ENCODE results near the gene MIPOL1.
A peak's percentile ranks its signal among the peaks of the same experiment; 100 is the strongest.

DNA sequence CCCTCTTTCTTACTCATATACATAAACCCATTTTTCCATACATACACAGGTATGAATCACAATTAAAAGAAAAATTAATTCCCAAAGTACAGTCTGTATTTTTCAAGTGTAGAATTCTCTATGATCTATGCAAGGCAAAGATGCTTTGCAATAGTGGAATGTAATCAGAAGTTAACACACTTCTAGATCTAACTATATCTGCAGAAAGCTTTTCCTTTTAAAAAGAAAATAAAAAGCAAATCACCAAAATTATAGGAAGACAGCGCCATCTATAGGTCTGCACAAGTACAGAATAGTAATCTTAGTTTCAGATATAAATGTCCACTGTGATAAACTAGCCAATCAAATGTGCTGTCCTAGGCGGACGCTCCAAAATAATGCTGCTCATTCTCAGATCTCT, 47.3 kb upstream of the MIPOL1 start:
- TF ChIP-seq, protein P1, sequence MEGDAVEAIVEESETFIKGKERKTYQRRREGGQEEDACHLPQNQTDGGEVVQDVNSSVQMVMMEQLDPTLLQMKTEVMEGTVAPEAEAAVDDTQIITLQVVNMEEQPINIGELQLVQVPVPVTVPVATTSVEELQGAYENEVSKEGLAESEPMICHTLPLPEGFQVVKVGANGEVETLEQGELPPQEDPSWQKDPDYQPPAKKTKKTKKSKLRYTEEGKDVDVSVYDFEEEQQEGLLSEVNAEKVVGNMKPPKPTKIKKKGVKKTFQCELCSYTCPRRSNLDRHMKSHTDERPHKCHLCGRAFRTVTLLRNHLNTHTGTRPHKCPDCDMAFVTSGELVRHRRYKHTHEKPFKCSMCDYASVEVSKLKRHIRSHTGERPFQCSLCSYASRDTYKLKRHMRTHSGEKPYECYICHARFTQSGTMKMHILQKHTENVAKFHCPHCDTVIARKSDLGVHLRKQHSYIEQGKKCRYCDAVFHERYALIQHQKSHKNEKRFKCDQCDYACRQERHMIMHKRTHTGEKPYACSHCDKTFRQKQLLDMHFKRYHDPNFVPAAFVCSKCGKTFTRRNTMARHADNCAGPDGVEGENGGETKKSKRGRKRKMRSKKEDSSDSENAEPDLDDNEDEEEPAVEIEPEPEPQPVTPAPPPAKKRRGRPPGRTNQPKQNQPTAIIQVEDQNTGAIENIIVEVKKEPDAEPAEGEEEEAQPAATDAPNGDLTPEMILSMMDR (IDR thresholded peaks at IDR 0.05) = peak; percentile 89
- no peak for TF ChIP-seq EZH2 (IDR thresholded peaks at IDR 0.05)
- TF ChIP-seq EZH2phosphoT487 (IDR thresholded peaks at IDR 0.05) = no peak
